ENCODE results near the gene SETX.
"Not testable (repeated sequence)": the region's sequence is repeated elsewhere in the genome, so short reads cannot be mapped to it uniquely, and the experiment has no call there.

SETX gene

GRCh38 chr9:132269704-132270516 is 84.9 kb downstream of the SETX start:
- POLR2A ChIA-PET: not testable (repeated sequence)
- CTCF ChIA-PET: interaction anchor here (0.6 to 3.0 kb wide), 34 partner anchors 9 to 515 kb away, joined by 3 to 82 read pairs (median 6); partner anchors contain the start of gene SETX
- H3K27ac ChIP-seq (ENCODE audit: extremely low read depth, low read depth, low read length): 0 out of 2 replicates have a peak overlapping the region, but pooled peaks have one; percentile 18

GRCh38 chr9:132268725-132269352 is 85.9 kb downstream of the SETX start:
- no peaks in the 10 kb centered on the region for H3K4me1 ChIP-seq (ENCODE audit: control insufficient read depth, insufficient read depth, low read length)
- H3K36me3 ChIP-seq (ENCODE audit: control insufficient read depth in 2 of 2, insufficient read depth in 1 of 2, low read length in 2 of 2): peaks cover 22 to 88% of the 10 kb centered on the region in 2 experiments
- ChIA-PET POLR2A (no interaction called here), CTCF (interaction anchor here (0.5 to 3.0 kb wide), 64 partner anchors 9 to 1042 kb away, joined by 3 to 82 read pairs (median 4); partner anchors contain the start of gene SETX)
- no peak overlapping the region; the same call in 1 of the 2 replicates for H3K27ac ChIP-seq (ENCODE audit: extremely low read depth, low read depth, low read length)
- no peak overlapping the region for H3K4me3 ChIP-seq (ENCODE audit: low read depth, low read length)
- H3K9me3 ChIP-seq (ENCODE audit: control insufficient read depth, insufficient read depth, low read depth, low read length): no peaks in the 10 kb centered on the region
- TF ChIP-seq ZNF626 (tag by site-specific recombination; IDR thresholded peaks at IDR 0.05) (no peak), ZNF239 (tag by site-specific recombination; IDR thresholded peaks at IDR 0.05) (no peak), ZNF248 (tag by site-specific recombination; IDR thresholded peaks at IDR 0.05) (no peak), ZNF664 (tag by site-specific recombination; IDR thresholded peaks at IDR 0.05) (no peak), ZNF223 (tag by site-specific recombination; IDR thresholded peaks at IDR 0.05) (no peak), CTCF (tag by site-specific recombination; IDR thresholded peaks at IDR 0.05) (peak; percentile 77; the same call in 1 of the 2 replicates), ELK4 (IDR thresholded peaks at IDR 0.05; ENCODE audit: borderline replicate concordance, low read depth, low read length) (no peak), AEBP2 (tag by site-specific recombination; IDR thresholded peaks at IDR 0.05; ENCODE audit: borderline replicate concordance) (no peak), ZNF701 (tag by site-specific recombination; IDR thresholded peaks at IDR 0.05) (no peak), ZNF76 (tag by site-specific recombination; IDR thresholded peaks at IDR 0.05; ENCODE audit: borderline replicate concordance, low read depth) (no peak), ZNF155 (tag by site-specific recombination; IDR thresholded peaks at IDR 0.05) (no peak), REPIN1 (tag by site-specific recombination; IDR thresholded peaks at IDR 0.05; ENCODE audit: low read depth) (no peak), ZNF157 (tag by site-specific recombination; IDR thresholded peaks at IDR 0.05) (no peak), ZNF335 (tag by site-specific recombination; conservative IDR thresholded peaks at IDR 0.05) (0 out of 2 replicates have a peak, but pooled peaks have one; percentile 41), ZNF19 (tag by site-specific recombination; IDR thresholded peaks at IDR 0.05; ENCODE audit: low read depth) (no peak), ZNF629 (tag by site-specific recombination; IDR thresholded peaks at IDR 0.05) (peak; percentile 24; the same call in 1 of the 2 replicates), ZNF830 (tag by site-specific recombination; IDR thresholded peaks at IDR 0.05; ENCODE audit: low read depth) (no peak), ZNF37A (tag by site-specific recombination; IDR thresholded peaks at IDR 0.05) (no peak), PRDM1 (tag by site-specific recombination; IDR thresholded peaks at IDR 0.05) (peak; percentile 8; the same call in 1 of the 2 replicates), ZNF10 (tag by site-specific recombination; IDR thresholded peaks at IDR 0.05) (no peak), ZNF133 (tag by site-specific recombination; IDR thresholded peaks at IDR 0.05) (no peak), ZNF561 (tag by site-specific recombination; IDR thresholded peaks at IDR 0.05; ENCODE audit: borderline replicate concordance) (no peak), BCL11A (tag by site-specific recombination; IDR thresholded peaks at IDR 0.05; ENCODE audit: low read depth) (no peak), ZNF148 (tag by site-specific recombination; IDR thresholded peaks at IDR 0.05; ENCODE audit: borderline replicate concordance) (no peak), ZNF510 (tag by site-specific recombination; IDR thresholded peaks at IDR 0.05; ENCODE audit: insufficient replicate concordance) (no peak), ZNF146 (tag by site-specific recombination; IDR thresholded peaks at IDR 0.05) (no peak)

More at GRCh38 chr9:132269704-132270516, 84.9 kb downstream of the SETX start:
- not testable (repeated sequence) for H3K4me3 ChIP-seq (ENCODE audit: low read depth, low read length); H3K9me3 ChIP-seq (ENCODE audit: control insufficient read depth, insufficient read depth, low read depth, low read length); H3K4me1 ChIP-seq (ENCODE audit: control insufficient read depth, insufficient read depth, low read length)
- peaks cover 33 to 88% of the 10 kb centered on the region in 2 experiments for H3K36me3 ChIP-seq (ENCODE audit: control insufficient read depth in 2 of 2, insufficient read depth in 1 of 2, low read length in 2 of 2)
- peak; percentile 48 for TF ChIP-seq SCRT2 (tag by site-specific recombination; IDR thresholded peaks at IDR 0.05)
- 0 out of 2 replicates have a peak, but pooled peaks have one; percentile 12 for TF ChIP-seq ZEB2 (tag by site-specific recombination; IDR thresholded peaks at IDR 0.05)
- peak; percentile 63 for TF ChIP-seq SCRT1 (tag by site-specific recombination; IDR thresholded peaks at IDR 0.05; ENCODE audit: borderline replicate concordance)

Measured in HEK293 (cell line).